HL-60 (cell line): ENCODE data around the gene OR2K2.
"Not testable (repeated sequence)": the region's sequence is repeated elsewhere in the genome, so short reads cannot be mapped to it uniquely, and the experiment has no call there.

Experiments
- DNase-seq, 2 experiments: peaks; one replicate each; pipeline ENCODE4 v3.0.0-alpha.2; 2010 to 2020; ENCODE audit warnings: low read depth in 1 of 2, low spot score in 1 of 2
- H3K27ac ChIP-seq: fragments of 250-450 bp; sonication (Bioruptor Pico); replicated peaks from 2 replicates; pipeline ENCODE4 v1.5.1; 2020; ENCODE audit warnings: mild to moderate bottlenecking, moderate library complexity
- H3K27me3 ChIP-seq: fragments of 250-450 bp; sonication (Bioruptor Pico); 2 replicates; pipeline ENCODE4 v1.5.1; 2021; ENCODE audit warnings: mild to moderate bottlenecking, moderate library complexity; ENCODE audit not compliant: insufficient read depth, poor library complexity, severe bottlenecking
- H3K4me3 ChIP-seq: replicated peaks from 2 replicates; pipeline ENCODE4 v1.5.1; 2011; ENCODE audit warnings: mild to moderate bottlenecking, control low read depth, low read length; ENCODE audit not compliant: insufficient read depth
- GABPA ChIP-seq: IDR thresholded peaks from 2 replicates; pipeline ENCODE4 v1.6.1; 2012; ENCODE audit warnings: low read depth
- POLR2AphosphoS5 ChIP-seq: IDR thresholded peaks from 2 replicates; pipeline ENCODE4 v1.6.1; 2012; ENCODE audit warnings: low read depth
- SPI1 ChIP-seq: IDR thresholded peaks from 2 replicates; pipeline ENCODE4 v1.6.1; 2012; ENCODE audit warnings: low read depth, mild to moderate bottlenecking, borderline replicate concordance
- TF ChIP-seq, protein P1 (sequence below): IDR thresholded peaks from 2 replicates; pipeline ENCODE4 v1.6.1; 2012; ENCODE audit warnings: low read depth; ENCODE audit not compliant: insufficient replicate concordance
- TF ChIP-seq, protein P2 (sequence below): IDR thresholded peaks from one replicate; pipeline ENCODE4 v1.5.1; 2011; ENCODE audit warnings: low read length, control low read depth, inconsistent platforms; ENCODE audit not compliant: insufficient read depth

OR2K2 gene

GRCh38 chr9:111348821-111349271 lies 18.8 kb upstream of the OR2K2 start:
- no peak overlapping the region for H3K4me3 ChIP-seq
- DNase-seq, result no peak

DNA sequence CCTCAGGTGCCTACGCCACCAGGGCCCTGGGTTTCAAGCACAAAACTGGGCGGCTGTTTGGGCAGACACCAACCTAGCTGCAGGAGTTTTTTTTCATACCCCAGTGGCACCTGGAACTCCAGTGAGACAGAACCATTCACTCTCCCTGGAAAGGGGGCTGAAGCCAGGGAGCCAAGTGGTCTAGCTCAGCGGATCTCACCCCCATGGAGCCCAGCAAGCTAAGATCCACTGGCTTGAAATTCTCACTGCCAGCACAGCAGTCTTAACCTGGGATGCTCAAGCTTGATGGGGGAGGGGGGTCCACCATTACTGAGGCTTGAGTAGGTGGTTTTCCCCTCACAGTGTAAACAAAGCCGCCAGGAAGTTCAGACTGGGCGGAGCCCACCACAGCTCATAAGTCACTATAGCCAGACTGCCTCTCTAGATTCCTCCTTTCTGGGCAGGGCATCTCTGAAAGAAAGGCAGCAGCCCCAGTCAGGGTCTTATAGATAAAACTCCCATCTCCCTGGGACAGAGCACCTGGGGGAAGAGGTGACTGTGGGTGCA lies 4.4 kb upstream of the OR2K2 start:
- not testable (repeated sequence) for DNase-seq, H3K27ac ChIP-seq, H3K27me3 ChIP-seq, H3K4me3 ChIP-seq

More at GRCh38 chr9:111348821-111349271, 18.8 kb upstream of the OR2K2 start:
- TF ChIP-seq POLR2AphosphoS5 (no peak), SPI1 (no peak), GABPA (no peak)
- TF ChIP-seq, protein P1, sequence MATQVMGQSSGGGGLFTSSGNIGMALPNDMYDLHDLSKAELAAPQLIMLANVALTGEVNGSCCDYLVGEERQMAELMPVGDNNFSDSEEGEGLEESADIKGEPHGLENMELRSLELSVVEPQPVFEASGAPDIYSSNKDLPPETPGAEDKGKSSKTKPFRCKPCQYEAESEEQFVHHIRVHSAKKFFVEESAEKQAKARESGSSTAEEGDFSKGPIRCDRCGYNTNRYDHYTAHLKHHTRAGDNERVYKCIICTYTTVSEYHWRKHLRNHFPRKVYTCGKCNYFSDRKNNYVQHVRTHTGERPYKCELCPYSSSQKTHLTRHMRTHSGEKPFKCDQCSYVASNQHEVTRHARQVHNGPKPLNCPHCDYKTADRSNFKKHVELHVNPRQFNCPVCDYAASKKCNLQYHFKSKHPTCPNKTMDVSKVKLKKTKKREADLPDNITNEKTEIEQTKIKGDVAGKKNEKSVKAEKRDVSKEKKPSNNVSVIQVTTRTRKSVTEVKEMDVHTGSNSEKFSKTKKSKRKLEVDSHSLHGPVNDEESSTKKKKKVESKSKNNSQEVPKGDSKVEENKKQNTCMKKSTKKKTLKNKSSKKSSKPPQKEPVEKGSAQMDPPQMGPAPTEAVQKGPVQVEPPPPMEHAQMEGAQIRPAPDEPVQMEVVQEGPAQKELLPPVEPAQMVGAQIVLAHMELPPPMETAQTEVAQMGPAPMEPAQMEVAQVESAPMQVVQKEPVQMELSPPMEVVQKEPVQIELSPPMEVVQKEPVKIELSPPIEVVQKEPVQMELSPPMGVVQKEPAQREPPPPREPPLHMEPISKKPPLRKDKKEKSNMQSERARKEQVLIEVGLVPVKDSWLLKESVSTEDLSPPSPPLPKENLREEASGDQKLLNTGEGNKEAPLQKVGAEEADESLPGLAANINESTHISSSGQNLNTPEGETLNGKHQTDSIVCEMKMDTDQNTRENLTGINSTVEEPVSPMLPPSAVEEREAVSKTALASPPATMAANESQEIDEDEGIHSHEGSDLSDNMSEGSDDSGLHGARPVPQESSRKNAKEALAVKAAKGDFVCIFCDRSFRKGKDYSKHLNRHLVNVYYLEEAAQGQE, result no peak
- TF ChIP-seq, protein P2, sequence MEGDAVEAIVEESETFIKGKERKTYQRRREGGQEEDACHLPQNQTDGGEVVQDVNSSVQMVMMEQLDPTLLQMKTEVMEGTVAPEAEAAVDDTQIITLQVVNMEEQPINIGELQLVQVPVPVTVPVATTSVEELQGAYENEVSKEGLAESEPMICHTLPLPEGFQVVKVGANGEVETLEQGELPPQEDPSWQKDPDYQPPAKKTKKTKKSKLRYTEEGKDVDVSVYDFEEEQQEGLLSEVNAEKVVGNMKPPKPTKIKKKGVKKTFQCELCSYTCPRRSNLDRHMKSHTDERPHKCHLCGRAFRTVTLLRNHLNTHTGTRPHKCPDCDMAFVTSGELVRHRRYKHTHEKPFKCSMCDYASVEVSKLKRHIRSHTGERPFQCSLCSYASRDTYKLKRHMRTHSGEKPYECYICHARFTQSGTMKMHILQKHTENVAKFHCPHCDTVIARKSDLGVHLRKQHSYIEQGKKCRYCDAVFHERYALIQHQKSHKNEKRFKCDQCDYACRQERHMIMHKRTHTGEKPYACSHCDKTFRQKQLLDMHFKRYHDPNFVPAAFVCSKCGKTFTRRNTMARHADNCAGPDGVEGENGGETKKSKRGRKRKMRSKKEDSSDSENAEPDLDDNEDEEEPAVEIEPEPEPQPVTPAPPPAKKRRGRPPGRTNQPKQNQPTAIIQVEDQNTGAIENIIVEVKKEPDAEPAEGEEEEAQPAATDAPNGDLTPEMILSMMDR, result no peak
- no peak overlapping the region for H3K27ac ChIP-seq
- H3K27me3 ChIP-seq, result no peaks in the 10 kb centered on the region

DNA sequence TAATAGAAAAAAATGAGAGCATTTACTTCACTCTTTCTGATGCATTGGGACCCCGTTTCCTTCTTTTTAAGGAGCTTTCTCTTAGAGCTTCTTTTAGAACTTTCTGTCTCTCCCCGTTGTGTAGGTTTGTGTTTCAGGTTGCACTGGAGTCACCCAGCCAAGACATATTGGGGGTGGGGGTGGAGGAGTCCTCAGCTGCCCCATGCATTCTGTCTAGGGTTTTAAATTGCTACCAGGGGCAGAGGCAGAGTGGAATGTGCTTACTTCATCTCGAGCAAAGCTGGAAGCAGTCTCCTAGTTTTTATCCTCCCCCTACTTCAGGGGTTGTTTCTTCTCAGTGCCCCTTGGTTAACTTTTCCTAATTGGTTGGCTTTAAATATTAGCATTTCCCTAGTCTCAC lies 9.4 kb downstream of the OR2K2 start:
- no peak for TF ChIP-seq GABPA
- H3K27ac ChIP-seq, result no peak overlapping the region
- H3K27me3 ChIP-seq, result no peaks in the 10 kb centered on the region
- no peak overlapping the region for H3K4me3 ChIP-seq
- DNase-seq, result no peak

DNA sequence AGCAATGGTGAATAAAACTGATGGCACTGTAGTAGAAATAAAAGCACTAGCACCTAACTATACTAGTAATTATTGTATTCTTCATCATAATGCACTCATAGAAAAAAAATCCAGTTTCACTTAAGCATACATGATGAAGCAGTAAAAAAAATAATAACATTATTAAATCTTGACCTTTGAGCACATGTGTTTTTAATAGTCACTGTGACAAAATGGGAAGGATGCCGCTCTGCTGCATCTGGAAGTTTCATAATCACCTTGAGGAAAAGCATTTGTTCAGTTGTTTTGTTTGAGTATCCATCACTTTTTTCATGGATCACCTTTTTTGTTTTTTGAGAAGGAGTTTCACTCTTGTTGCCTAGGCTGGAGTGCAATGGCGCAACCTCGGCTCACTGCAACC lies 13.2 kb downstream of the OR2K2 start:
- Histone ChIP-seq H3K27me3 (no peaks in the 10 kb centered on the region), H3K27ac (no peak overlapping the region), H3K4me3 (no peak overlapping the region)
- DNase-seq, result no peak
- TF ChIP-seq GABPA (no peak), POLR2AphosphoS5 (no peak), SPI1 (no peak)
- TF ChIP-seq, protein P1, result no peak
- TF ChIP-seq, protein P2, result no peak

DNA sequence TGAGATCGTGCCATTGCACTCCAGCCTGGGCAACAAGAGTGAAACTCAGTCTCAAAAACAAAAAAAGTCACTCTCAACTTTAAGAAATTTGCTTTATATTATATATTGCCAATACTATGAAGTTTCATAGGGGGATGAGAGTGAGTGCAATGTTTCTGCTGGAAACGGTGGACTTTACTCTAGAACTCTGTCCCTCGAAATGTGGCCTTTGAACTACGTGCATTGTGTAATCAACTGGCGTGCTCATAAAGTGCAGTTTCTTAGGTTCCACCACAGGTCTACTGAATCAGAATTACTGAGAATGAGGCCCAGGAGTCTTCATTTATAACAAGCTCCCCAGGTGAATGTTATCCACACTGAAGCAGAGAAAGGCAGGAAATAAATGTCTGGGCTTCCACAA lies 24.1 kb downstream of the OR2K2 start:
- Histone ChIP-seq H3K27me3 (no peaks in the 10 kb centered on the region), H3K4me3 (no peak overlapping the region), H3K27ac (no peak overlapping the region)
- TF ChIP-seq POLR2AphosphoS5, result no peak
- TF ChIP-seq, protein P2, result no peak
- TF ChIP-seq, protein P1, result no peak
- no peak for TF ChIP-seq SPI1
- no peak for TF ChIP-seq GABPA
- DNase-seq, result no peak

DNA sequence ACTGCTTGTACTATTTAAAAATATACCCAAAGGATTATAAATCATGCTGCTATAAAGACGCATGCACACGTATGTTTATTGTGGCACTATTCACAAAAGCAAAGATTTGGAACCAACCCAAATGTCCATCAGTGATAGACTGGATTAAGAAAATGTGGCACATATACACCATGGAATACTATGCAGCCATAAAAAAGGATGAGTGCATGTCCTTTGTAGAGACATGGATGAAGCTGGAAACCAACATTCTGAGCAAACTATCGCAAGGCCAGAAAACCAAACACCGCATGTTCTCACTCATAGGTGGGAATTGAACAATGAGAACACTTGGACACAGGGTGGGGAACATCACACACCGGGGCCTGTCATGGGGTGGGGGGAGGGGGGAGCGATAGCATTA lies 26.0 kb downstream of the OR2K2 start:
- not testable (repeated sequence) for H3K27ac ChIP-seq, H3K27me3 ChIP-seq, DNase-seq, H3K4me3 ChIP-seq
